ENCODE data around the gene FRMPD2.
A peak's percentile ranks its signal among the peaks of the same experiment; 100 is the strongest.
"Not testable (repeated sequence)": the region's sequence is repeated elsewhere in the genome, so short reads cannot be mapped to it uniquely, and the experiment has no call there.

Gene FRMPD2

DNA sequence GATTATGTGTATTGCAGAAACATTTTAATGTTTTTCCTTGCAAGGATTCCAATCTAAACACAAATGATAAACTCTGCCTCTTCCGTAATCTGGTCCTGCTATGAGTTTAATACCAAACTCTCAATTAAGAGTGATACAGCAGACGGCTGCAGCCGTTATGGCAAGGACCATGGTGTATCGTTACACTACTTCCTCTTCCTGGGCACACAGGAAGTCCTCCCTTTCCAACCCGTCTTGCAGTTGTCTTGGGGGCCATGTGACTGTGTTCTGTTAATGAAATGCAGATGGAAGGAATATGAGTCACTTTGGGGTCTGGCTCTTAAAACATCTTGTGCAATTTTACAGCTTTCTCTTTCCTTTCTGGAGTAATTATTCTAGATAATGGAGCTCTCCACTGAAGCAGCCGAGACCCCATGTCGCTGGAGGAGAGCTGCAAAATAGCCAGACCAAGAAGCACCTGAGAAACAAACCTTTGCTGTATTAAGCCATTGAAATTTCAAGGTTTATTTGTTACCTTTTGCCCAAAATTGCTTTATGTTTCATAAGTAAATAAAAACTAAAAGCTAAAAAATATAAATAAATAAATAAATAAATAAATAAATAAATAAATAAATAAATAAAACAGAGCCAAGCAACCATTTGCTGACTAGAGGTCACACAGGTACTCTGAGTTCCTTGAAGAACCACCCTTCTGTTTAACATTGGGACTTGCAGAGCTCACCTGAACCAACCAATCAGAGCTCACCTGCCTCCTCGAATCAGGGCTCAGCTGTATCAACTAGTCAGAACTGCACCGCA is 74.7 kb downstream of the FRMPD2 start:
- peak; percentile 87 for DNase-seq (ENCODE audit: low read depth)

DNA sequence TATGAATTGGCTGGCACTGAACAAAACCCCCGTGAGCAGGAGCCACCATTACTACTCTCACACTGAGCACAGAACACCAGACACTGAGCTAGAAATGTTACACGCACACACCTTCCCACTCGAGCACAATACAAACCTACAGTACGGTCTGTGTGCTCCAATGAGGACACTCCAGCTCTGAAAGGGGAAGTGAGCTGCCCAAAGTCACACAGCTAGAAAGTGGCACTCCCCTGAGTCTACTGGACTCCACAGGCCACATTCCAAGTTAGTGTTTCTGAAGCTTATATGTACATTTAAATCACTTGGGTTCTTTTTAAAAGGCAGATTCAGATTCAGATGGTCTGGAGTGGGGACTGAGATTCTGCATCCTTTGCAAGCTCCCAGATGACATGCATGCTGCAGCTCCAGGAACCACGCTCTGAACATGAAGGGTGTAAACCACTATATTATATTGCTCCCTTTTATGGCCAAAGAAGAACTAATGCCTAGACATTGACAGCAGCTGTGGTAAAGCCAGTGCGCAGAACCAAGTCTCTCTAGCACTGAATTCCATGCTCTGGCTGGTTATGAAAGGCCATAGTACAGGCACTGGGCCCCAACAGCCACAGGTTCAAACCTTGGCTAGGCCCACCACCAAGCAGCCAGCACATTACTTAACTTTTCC is 77.1 kb downstream of the FRMPD2 start:
- DNase-seq (ENCODE audit: low read depth): no peak

DNA sequence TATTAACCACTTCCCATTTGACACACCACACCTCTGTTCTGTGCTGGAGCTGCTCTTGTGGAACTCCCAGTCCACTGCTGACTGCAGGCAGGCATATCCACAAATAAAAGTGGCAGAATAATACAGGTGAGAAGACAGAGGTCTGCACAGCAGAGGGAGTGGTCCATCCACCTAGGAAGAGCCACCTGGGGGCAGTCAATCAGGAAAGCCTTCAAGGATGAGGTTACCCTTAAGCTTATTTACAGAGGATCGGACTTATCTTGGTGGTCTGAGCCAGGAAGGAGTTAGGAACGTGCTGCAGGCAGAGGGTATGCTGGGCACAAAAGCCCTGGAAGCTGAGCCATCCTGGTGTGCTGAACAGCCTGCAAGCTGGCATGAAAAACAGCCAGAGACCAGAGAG is 78.7 kb downstream of the FRMPD2 start:
- DNase-seq (ENCODE audit: low read depth): no peak

DNA sequence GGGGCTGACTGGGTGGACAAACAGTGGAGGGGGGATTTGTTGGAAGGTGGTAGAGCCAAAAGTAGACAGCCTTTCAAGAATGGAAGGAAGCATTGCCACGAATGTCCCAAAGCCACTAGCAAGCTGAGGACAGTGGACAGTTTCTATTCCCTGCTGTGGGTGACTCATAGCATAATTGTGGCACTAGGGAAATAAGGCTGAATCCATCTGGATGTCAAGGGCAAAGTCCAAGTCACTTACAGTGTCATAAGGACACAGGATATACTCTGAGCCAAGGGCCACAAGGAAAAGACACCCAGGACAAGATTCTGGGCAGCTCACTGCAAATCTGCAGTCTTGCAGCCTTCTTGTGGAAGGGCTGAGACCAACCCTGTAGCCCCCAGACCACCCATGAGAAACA is 79.7 kb downstream of the FRMPD2 start:
- DNase-seq (ENCODE audit: low read depth): no peak

DNA sequence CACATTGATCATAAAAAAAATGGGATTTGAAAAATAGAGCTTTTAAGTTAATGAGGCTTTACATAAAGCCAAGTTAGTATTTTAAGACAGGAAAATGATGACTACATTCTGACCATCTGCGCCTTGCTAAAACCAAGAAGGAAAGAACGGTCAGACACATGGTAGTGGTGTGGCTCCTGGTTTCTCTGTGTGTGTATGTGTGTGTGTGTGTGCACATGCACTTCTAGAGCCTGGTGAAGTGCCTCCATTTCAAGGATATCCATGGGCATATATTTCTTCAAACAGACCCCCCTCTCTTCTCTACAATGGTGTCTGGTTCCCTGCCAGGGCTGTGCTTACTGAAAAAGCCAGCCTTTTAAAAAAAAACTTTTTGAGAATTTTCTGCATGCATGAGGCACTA is 80.9 kb downstream of the FRMPD2 start:
- DNase-seq (ENCODE audit: low read depth): no peak

DNA sequence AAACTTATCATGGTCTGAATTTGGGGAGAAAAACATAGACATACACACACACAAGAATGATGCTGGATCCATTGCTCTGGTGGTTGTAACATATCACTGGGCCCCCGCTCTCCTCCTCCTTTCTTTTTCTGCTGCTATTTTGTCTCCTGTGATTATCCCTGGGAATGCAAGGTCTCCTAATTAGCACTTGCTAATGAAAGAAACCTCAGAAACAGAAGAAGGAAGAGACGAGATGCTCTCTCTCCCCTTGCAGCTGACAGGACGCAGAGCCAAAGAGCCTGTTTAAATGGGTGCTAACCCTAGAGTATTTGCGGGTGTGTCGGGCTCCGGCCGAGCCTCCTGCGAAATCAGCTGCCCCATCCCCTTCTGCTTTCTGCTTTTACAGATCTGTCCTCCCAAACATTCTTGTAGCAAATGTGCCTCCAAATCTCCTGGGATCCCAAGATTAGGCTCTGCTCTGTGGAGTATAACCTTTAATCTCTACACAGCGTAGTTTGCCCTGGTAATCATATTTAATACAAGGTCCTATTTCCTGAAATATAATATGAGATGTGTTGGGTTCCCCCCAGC is 81.5 kb downstream of the FRMPD2 start:
- no peak for DNase-seq (ENCODE audit: low read depth)

DNA sequence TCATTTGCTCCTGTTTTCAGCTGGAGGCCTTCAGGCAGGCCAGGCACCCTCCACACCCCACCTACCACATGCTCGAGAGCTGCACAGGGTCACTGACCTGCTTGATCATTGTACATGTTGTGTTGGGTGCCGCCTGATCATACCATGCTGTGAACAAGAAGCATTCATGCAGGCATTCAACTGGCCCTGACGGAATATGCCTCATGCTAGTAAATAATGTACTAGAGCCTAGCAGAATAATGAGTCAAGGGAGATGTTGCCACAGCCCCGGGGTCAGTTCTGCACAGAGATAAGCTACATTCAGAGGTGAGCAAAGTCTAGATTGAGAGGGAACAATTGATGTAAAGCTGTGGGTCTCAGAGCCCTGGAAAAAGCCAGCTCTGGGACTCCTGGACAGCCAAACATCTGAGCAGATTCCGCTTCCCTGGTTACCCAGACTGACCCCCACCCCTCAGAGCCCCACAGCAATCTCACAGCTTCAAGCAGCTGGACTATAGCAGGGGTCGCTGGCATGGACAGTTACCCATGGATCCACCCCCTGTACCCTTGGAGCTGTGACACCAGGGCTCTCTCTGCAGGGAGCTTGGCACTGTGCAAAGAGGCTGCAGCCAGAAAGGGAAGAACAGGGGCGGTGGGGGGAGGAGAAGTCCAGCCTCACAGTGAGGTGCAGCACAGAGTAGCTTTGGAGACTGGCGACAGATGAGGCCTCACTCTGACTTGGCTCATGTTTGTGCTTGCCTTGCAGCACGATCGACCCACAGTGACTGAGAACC is 86.6 kb downstream of the FRMPD2 start:
- DNase-seq (ENCODE audit: low read depth): no peak

DNA sequence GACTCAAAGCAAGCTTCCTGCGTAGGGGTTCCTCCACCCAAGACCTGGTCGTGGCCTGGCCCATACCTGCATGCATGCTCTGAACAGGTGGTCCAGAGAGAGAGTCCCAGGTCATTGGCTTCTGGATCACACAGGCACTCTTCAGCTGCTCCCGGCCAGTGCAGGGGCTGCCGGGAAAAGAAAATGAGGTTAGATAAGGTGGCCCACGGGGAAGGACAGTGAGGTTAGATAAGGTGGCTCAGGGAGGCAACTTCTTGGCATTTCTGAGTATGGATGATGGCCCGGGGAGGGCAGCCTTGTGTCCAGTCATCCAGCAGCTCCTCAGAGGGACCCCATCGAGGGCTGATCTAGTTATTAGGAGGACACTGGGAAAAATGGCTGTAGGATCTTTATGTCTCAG is 87.4 kb downstream of the FRMPD2 start:
- no peak for DNase-seq (ENCODE audit: low read depth)

DNA sequence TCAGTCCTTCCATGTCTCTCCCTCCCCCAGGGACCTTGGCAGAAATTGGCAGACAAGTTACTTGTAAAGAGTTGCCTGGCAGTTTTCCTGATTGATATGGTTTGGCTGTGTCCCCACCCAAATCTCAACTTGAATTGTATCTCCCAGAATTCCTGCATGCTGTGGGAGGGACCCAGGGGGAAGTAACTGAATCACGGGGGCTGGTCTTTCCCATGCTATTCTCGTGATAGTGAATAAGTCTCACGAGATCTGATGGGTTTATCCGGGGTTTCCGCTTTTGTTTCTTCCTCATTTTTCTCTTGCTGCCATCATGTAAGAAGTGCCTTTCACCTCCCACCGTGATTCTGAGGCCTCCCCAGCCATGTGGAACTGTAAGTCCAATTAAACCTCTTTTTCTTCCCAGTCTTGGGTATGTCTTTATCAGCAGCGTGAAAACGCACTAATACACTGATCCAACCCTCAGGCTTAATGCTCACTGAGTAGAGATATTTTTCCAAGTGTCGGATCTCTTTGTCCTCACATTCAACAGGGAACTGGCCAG is 88.2 kb downstream of the FRMPD2 start:
- DNase-seq (ENCODE audit: low read depth): not testable (repeated sequence)

DNA sequence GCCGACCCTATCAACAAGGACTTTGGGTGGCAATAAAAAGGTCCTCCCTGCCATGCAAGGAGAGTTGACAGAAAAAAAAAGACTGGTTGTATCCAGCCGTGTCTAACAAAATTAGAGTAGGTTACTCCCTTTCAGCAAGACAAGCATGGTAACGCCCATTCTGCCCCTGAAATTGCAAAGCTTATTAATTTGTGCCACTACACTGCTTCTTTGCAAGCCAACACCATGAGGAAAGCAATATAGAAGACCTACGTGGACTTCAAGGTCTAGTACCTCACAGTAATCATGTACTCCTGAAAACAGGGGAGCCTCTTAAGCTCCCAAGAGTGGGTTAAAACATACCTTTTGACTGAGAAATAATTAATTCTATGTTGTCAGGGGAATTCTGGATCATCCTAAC is 90.3 kb downstream of the FRMPD2 start:
- DNase-seq (ENCODE audit: low read depth): no peak

DNA sequence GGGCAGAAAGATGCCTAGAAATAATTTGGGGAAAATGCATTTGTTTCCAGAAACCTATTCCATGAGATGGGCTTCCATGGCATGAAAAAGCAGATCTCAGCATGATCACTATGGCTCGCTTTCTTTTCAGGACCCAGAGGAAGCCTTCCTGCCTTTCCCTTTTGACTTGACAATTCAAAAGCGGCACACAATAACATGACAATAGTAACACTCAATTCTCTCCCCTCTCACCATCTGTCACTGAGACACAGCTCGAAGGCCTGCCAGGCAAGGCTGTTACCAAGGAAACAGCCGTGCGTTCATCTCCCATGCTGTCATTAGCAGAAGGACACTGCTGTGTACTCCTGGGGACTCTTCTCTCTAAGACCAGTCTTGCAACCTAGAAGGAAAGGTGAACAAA is 101.8 kb downstream of the FRMPD2 start:
- not testable (repeated sequence) for DNase-seq (ENCODE audit: low read depth)

DNA sequence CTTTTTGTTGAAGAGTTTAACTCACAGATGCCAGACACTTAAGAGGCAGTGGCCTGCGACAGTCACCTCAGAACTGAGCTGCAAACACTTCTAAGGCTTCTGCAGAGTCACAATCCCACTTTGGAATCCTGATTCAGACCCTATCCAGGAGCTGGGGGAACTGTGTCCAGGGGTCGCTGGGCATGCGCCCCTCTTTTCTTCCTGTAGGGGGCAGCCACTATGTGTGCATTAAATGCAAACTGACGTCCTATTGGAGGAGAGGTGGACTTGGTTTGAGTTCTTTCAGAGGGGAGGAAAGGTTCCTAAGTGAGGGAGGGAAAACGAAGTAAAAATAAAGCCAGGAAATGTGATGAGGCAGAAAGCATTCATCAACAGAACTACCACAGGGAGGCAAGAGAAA is 113.8 kb downstream of the FRMPD2 start:
- DNase-seq (ENCODE audit: low read depth): not testable (repeated sequence)

DNA sequence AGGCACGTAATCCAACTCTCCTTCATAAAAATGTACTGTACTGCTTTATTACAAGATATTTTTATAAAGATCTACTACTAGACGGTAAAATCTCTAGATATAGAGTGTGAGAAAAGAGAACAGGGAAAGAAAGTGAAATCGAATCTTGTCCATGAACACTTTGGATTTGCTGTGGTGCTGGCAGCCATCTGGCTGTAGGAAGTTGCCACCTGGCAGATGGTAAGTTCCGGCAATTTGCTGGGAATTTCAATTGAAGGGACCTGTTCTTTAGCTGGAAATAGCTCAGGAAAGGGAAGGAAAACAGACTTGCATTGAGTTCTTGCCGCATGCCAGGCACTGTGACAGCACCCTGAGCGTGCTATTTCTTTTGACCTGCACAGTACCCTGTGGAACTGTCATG is 114.3 kb downstream of the FRMPD2 start:
- DNase-seq (ENCODE audit: low read depth): not testable (repeated sequence)

DNA sequence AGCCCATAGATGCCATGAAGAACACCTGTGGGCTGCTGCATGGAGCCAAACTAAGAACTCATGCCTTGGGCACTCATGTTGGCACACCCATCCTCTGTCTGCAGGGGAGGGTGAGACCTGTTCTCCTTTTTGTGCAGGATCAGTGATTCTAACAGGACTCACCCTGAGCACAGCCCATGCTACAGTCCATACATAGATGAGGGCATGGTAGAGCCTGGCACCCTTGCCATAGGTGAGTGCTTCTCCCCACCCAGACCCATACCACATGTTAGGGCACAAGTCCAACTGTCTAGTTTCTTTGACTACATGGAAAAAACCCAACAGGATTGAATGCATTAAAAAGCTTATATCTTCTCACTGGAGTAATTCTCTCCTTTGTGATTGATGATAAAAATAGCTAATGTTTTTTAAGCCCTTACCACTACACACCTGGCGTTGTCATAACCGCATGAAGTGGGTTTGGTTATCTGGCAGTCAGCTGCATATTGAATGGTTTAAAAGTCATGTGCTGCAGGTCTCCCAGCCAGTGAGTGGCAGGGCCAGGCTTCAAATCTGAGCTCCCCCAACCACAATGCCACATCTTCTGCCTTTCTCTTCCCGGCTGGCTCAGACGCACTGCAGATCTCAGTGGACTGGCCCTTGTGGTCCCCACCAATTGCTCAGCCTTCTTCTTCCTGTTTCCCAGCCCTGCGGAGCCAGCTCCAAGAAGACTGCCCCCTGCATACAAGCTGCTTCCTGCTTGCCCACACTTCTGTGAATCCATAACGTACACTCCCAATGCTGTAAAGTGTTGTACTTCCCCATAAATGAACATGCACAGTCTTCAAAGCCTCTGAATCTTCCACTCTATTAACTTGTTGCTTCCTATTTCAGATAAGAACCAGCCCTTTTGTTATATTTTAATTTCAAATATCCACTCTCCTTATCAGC is 120.0 kb downstream of the FRMPD2 start:
- not testable (repeated sequence) for DNase-seq (ENCODE audit: low read depth)

DNA sequence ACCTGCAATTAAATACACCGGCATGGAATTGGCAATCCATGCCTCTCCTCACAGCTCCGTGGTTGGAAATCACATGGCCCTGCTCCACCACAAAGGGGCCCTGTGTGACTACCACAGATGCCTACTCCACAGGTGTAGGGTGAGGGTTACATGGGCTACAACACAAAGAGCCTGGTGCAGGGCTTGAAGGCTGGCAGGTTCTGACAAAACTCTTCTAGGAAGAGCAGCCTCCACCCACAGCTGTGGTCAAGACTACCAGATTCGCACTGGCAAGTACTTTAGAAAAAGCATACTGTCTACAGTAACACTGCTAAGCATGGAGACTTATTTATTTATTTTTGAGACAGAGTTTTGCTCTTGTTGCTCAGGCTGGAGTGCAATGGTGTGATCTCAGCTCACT is 126.9 kb downstream of the FRMPD2 start:
- DNase-seq (ENCODE audit: low read depth): not testable (repeated sequence)

DNA sequence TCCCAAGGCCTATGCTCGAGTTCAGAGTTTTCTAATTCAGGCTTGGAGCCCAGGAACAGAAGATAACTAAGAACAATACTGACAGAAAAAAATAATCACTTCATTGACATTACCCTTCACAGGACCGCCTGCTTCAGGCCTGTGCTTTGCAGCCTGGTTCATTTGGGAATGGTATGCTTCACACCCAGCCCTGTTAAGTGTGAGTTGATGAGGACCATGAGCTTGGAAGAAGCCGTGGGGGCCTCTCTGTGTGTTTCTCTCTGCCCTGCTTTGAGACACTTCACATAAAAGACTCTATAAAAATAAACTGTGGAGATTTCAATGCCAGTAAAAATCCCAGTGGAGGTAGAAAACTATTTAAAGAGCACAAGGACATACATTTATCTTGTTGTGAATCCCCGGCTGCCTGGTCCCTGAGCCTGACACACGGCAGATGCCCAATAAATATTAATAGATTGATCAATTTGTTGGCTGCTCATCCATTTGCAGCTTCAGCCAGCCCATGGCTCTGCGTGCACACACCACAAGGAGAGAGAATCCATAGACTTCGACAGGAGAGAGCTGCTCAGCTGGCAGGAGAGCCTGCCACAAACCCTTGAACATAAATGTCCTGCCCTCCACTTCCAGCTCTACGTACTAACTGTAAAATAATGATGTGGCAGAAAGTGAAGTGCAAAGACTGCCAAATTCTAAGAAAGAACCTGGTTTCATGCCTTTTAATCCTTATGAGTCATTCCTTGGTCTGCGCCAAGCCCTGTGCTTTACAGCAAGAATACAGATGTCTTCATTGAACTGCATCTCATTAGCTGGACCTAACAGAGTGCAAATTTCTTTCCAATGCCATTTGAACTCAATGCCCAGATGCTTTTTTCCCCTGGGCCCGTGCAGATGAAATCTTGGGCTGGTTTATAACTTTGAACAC is 130.5 kb downstream of the FRMPD2 start:
- not testable (repeated sequence) for DNase-seq (ENCODE audit: low read depth)

DNA sequence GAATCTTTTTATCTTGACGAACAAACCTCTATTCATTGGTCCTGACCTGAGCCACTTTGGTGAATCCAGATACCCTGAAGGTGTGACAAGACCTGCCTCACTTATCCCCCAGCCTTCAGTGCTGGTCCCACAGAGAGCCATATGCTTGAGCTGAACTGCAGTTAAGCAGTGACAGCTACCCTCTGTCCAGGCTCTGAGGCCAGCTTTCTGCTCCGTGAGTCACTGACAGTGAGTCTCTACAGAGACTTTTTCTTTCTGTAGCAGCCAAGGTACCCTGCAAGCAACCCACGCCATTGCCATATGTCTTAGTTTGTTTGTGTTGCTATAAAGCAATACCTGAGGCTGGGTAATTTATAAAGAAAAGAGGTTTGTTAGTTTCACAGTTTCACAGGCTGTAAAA is 133.5 kb downstream of the FRMPD2 start:
- DNase-seq (ENCODE audit: low read depth): not testable (repeated sequence)

DNA sequence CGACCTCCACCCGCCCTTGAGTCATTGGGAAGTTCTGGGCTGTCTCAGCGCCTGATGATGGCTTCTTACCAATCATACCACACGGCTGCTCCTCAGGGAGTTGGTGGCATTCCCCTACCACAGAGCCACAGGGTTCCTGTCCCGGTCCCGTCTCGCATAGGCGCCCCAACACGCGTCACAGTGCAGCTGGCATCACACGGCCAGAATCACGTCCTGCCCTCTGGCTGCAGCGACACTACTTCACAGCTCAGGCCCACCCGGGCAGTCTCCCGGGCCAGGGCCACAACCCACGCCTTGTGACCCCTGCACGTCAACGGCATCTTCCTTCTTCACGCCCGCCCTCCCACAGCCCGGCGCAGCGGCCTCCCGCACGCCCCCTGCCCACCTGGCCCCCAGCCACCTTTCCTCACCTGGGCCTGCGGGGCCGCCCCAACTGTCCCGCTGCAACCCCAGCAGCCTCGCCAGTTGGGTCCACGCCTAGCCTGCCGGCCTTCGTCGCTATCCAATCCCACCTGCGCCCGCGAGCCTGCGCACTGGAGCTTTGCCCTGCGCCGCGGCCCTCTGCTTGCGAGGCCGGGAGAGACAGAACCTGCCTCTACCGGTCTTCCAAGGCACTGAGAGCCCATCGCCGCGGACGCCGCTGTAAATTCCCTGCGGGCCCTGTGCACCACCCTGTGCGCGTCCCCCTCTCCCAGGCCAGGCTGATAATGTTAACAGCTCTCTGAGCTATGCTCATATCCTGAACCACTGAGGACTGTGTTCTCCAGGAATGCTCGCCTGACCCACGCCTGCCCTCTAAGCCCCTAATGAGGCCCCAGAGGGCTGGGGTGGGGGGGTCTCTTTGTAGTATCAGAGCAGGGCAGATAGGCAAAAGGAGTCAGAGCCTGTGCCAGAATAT is 134.3 kb downstream of the FRMPD2 start:
- DNase-seq (ENCODE audit: low read depth): not testable (repeated sequence)

DNA sequence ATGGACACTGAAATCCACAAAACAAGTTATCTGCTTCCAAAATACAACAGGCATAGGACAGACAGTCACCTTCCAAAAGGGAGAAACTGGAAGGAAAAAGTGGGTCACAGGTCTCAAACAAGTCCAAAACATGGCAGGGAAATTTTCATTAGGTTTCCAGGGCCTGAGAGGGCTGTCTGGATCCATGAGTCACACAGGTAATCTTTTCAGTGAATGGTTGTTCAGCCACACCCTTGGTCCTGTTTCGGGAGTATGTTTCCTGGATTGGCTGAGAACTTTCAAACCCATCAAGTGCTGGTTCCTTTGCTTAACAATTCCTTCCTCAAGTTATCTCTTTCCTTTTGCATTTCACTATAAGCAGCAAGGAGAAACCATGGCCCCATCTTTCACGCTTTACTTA is 145.5 kb downstream of the FRMPD2 start:
- not testable (repeated sequence) for DNase-seq (ENCODE audit: low read depth)
